H1 (cell line): ENCODE results near the gene ACTC1. TPM values are rescaled to one million over a fixed set of nuclear protein-coding genes. Genes with fewer than 3 reads are reported as not detected.

ENCODE experiments used
- CTCF ChIA-PET: fragments of 300-600 bp; sonication (Branson Sonifier 250); formaldehyde crosslinking; loops from one replicate; lab custom pipeline; 2021; ENCODE audit not compliant: partially characterized antibody; lab: Charles Lee
- POLR2A ChIA-PET: fragments of 300-600 bp; sonication (Branson Sonifier 250); formaldehyde crosslinking; loops from one replicate; lab custom pipeline; 2021; ENCODE audit warnings: inconsistent platforms; ENCODE audit not compliant: partially characterized antibody; lab: Charles Lee
- DNase-seq, 2 experiments: peaks; one replicate each; pipeline versions ENCODE4 v3.0.0 to v3.0.0-alpha.2; 2010 to 2022; ENCODE audit warnings: low spot score in 2 of 2, low read depth in 1 of 2, mixed read lengths in 1 of 2
- FAIRE-seq: peaks from 2 replicates; lab custom pipeline; 2011; peaks lifted over from hg19 to GRCh38; lab: Jason Lieb, UNC
- H2AFZ ChIP-seq: 2 replicates; pipeline ENCODE4 v1.8.1; 2012; ENCODE audit warnings: low read length, inconsistent platforms
- H2AK5ac ChIP-seq: 2 replicates; pipeline ENCODE4 v1.6.1; 2013; ENCODE audit warnings: low read depth, low read length
- H2BK120ac ChIP-seq: replicated peaks from 2 replicates; pipeline ENCODE3; 2013; ENCODE audit warnings: low read depth, low read length, inconsistent platforms
- H2BK12ac ChIP-seq: 2 replicates; pipeline ENCODE4 v1.6.1; 2013; ENCODE audit warnings: low read depth, low read length
- H2BK15ac ChIP-seq: 2 replicates; pipeline ENCODE4 v1.6.1; 2013; ENCODE audit warnings: low read length
- H2BK20ac ChIP-seq: 2 replicates; pipeline ENCODE4 v1.6.1; 2013; ENCODE audit warnings: low read length
- H2BK5ac ChIP-seq: 2 replicates; pipeline ENCODE4 v1.6.1; 2013; ENCODE audit warnings: low read depth, low read length
- H3K14ac ChIP-seq: 2 replicates; pipeline ENCODE4 v1.6.1; 2013; ENCODE audit warnings: inconsistent platforms; ENCODE audit not compliant: insufficient read length
- H3K18ac ChIP-seq: 2 replicates; pipeline ENCODE4 v1.6.1; 2013; ENCODE audit warnings: low read length; ENCODE audit errors: extremely low read depth
- H3K23ac ChIP-seq: 2 replicates; pipeline ENCODE4 v1.6.1; 2013; ENCODE audit warnings: inconsistent platforms; ENCODE audit not compliant: insufficient read length
- H3K23me2 ChIP-seq: 2 replicates; pipeline ENCODE4 v1.6.1; 2013; ENCODE audit warnings: low read depth, low read length
- H3K27ac ChIP-seq: 2 replicates; pipeline ENCODE4 v1.6.1; 2011; ENCODE audit warnings: low read depth, low read length, inconsistent platforms
- H3K27me3 ChIP-seq, 4 experiments: replicated peaks in 1 of 4; 1 replicate in 1 of 4; 2 replicates in 3 of 4; pipeline versions ENCODE4 v1.6.1 to v1.8.1; 2011 to 2013; ENCODE audit warnings: low read length in 3 of 4, mild to moderate bottlenecking in 3 of 4, inconsistent platforms in 2 of 4, mixed read lengths in 2 of 4, moderate library complexity in 1 of 4; ENCODE audit not compliant: control insufficient read depth in 3 of 4, insufficient read depth in 3 of 4; ENCODE audit errors: extremely low read depth in 1 of 4
- H3K36me3 ChIP-seq, 4 experiments: 2 replicates each; pipeline versions ENCODE4 v1.6.1 to v1.8.1; 2011 to 2013; ENCODE audit warnings: mild to moderate bottlenecking in 4 of 4, low read length in 3 of 4, moderate library complexity in 2 of 4, control low read depth in 1 of 4, inconsistent platforms in 1 of 4; ENCODE audit not compliant: insufficient read depth in 4 of 4, control insufficient read depth in 2 of 4
- H3K4ac ChIP-seq: replicated peaks from 2 replicates; pipeline ENCODE3; 2013; ENCODE audit warnings: low read length, low read depth, mixed read lengths, inconsistent platforms; ENCODE audit not compliant: insufficient read length
- H3K4me1 ChIP-seq, 4 experiments: replicated peaks in 1 of 4; 1 replicate in 1 of 4; 2 replicates in 3 of 4; pipeline versions ENCODE4 v1.6.1 to v1.8.1; 2011 to 2013; ENCODE audit warnings: low read length in 3 of 4, inconsistent platforms in 2 of 4, mixed read lengths in 1 of 4; ENCODE audit not compliant: insufficient read depth in 4 of 4, control insufficient read depth in 3 of 4
- H3K4me2 ChIP-seq, 2 experiments: 2 replicates each; pipeline versions ENCODE4 v1.6.1 to v1.8.1; 2011 to 2013; ENCODE audit warnings: low read depth in 2 of 2, low read length in 2 of 2, control low read depth in 1 of 2, inconsistent platforms in 1 of 2, mild to moderate bottlenecking in 1 of 2; ENCODE audit not compliant: insufficient read depth in 1 of 2
- H3K4me3 ChIP-seq, 4 experiments: fragments of 200-600, 300-600 bp in 1 of 4; sonication (generic), shearing (Covaris generic), sonication (Bioruptor Twin) in 1 of 4; 2 replicates each; pipeline versions ENCODE4 v1.5.1 to v1.8.1; 2011 to 2016; ENCODE audit warnings: low read length in 4 of 4, low read depth in 3 of 4, control low read depth in 2 of 4, inconsistent platforms in 2 of 4, mild to moderate bottlenecking in 2 of 4, mixed read lengths in 1 of 4, moderate library complexity in 1 of 4; ENCODE audit not compliant: insufficient read depth in 2 of 4; ENCODE audit errors: extremely low read depth in 1 of 4
- H3K56ac ChIP-seq: replicated peaks from 2 replicates; pipeline ENCODE3; 2013; ENCODE audit warnings: low read depth, mild to moderate bottlenecking, mixed read lengths, low read length, inconsistent platforms; ENCODE audit not compliant: insufficient read length
- H3K79me1 ChIP-seq: 2 replicates; pipeline ENCODE4 v1.6.1; 2013; ENCODE audit warnings: low read depth, low read length, control low read depth
- H3K79me2 ChIP-seq, 2 experiments: 2 replicates each; pipeline versions ENCODE4 v1.6.1 to v1.8.1; 2012 to 2013; ENCODE audit warnings: low read length in 2 of 2, mild to moderate bottlenecking in 2 of 2, inconsistent platforms in 1 of 2; ENCODE audit not compliant: insufficient read depth in 2 of 2, control insufficient read depth in 1 of 2
- H3K9ac ChIP-seq, 4 experiments: replicated peaks in 1 of 4; 1 replicate in 1 of 4; 2 replicates in 3 of 4; pipeline versions ENCODE4 v1.6.1 to v1.8.1; 2011 to 2013; ENCODE audit warnings: low read depth in 3 of 4, low read length in 3 of 4, control low read depth in 2 of 4, mild to moderate bottlenecking in 2 of 4, moderate library complexity in 2 of 4, inconsistent platforms in 1 of 4; ENCODE audit errors: extremely low read depth in 1 of 4
- H3K9me3 ChIP-seq, 2 experiments: 2 replicates each; pipeline versions ENCODE4 v1.6.1 to v1.8.1; 2012 to 2013; ENCODE audit warnings: mild to moderate bottlenecking in 2 of 2, moderate library complexity in 2 of 2, control low read depth in 1 of 2, inconsistent platforms in 1 of 2, low read depth in 1 of 2, low read length in 1 of 2, mixed read lengths in 1 of 2; ENCODE audit not compliant: insufficient read depth in 2 of 2
- H4K20me1 ChIP-seq, 2 experiments: replicated peaks in 1 of 2; 2 replicates each; pipeline versions ENCODE3 to v1.8.1; 2011 to 2013; ENCODE audit warnings: inconsistent platforms in 2 of 2, low read length in 2 of 2, mild to moderate bottlenecking in 1 of 2; ENCODE audit not compliant: insufficient read depth in 2 of 2, control insufficient read depth in 1 of 2
- H4K5ac ChIP-seq: 2 replicates; pipeline ENCODE4 v1.6.1; 2013; ENCODE audit warnings: low read length, low read depth, mixed read lengths, inconsistent platforms; ENCODE audit not compliant: insufficient read length
- H4K8ac ChIP-seq: 2 replicates; pipeline ENCODE4 v1.8.0; 2013; ENCODE audit warnings: mild to moderate bottlenecking, moderate library complexity, low read length, inconsistent platforms; ENCODE audit not compliant: insufficient read depth; ENCODE audit errors: extremely low read depth
- H4K91ac ChIP-seq: replicated peaks from 2 replicates; pipeline ENCODE3; 2013; ENCODE audit warnings: low read length, mixed read lengths, inconsistent platforms; ENCODE audit not compliant: insufficient read length
- BACH1 ChIP-seq: IDR thresholded peaks from 2 replicates; pipeline ENCODE4 v1.6.1; 2012; ENCODE audit warnings: low read length, improper control_type of control experiment
- CEBPB ChIP-seq: IDR thresholded peaks from 2 replicates; pipeline ENCODE4 v1.6.1; 2012; ENCODE audit warnings: low read depth, low read length
- CHD1 ChIP-seq: IDR thresholded peaks from 2 replicates; pipeline ENCODE4 v1.6.1; 2012; ENCODE audit warnings: low read depth, low read length, improper control_type of control experiment
- EZH2 ChIP-seq: fragments of 200-600 bp; sonication (generic); IDR thresholded peaks from 2 replicates; pipeline ENCODE4 v1.7.1; 2012; ENCODE audit warnings: low read depth, mild to moderate bottlenecking, moderate library complexity, low read length, inconsistent platforms; ENCODE audit not compliant: severe bottlenecking
- JUND ChIP-seq: IDR thresholded peaks from 2 replicates; pipeline ENCODE4 v1.6.1; 2011; ENCODE audit warnings: mild to moderate bottlenecking, improper control_type of control experiment, low read length
- KDM4A ChIP-seq: IDR thresholded peaks from one replicate; pipeline ENCODE4 v1.7.1; 2012; ENCODE audit warnings: low read depth, mild to moderate bottlenecking, moderate library complexity, low read length, inconsistent platforms; ENCODE audit not compliant: severe bottlenecking
- PHF8 ChIP-seq: fragments of 200-600 bp; sonication (generic); conservative IDR thresholded peaks from 2 replicates; pipeline ENCODE4 v1.7.1; 2012; ENCODE audit warnings: low read depth, mild to moderate bottlenecking, inconsistent platforms, low read length, moderate library complexity
- POLR2AphosphoS5 ChIP-seq: IDR thresholded peaks from 2 replicates; pipeline ENCODE4 v1.6.1; 2011; ENCODE audit warnings: low read depth, low read length
- RFX5 ChIP-seq: IDR thresholded peaks from 2 replicates; pipeline ENCODE4 v1.6.1; 2011; ENCODE audit warnings: low read depth, low read length, improper control_type of control experiment, borderline replicate concordance
- RXRA ChIP-seq: IDR thresholded peaks from 2 replicates; pipeline ENCODE4 v1.6.1; 2011; ENCODE audit warnings: low read depth, mild to moderate bottlenecking, low read length, moderate library complexity; ENCODE audit not compliant: insufficient read depth
- SP2 ChIP-seq: IDR thresholded peaks from 2 replicates; pipeline ENCODE4 v1.6.1; 2012; ENCODE audit warnings: mild to moderate bottlenecking, low read length, inconsistent platforms
- SRF ChIP-seq: IDR thresholded peaks from 2 replicates; pipeline ENCODE4 v1.6.1; 2011; ENCODE audit warnings: mild to moderate bottlenecking, low read depth, low read length, moderate library complexity
- TCF12 ChIP-seq: IDR thresholded peaks from 2 replicates; pipeline ENCODE4 v1.6.1; 2011; ENCODE audit warnings: low read depth, mild to moderate bottlenecking, low read length
- ZNF274 ChIP-seq: IDR thresholded peaks from 2 replicates; pipeline ENCODE4 v1.7.0; 2012; ENCODE audit warnings: low read length, borderline replicate concordance; ENCODE audit errors: extremely low read depth
- WGBS, 2 experiments: shearing (Covaris generic) in 1 of 2; methylation state at CpG; one replicate each; pipeline versions ENCODE4 v1.1.6 to v1.1.7; 2013 to 2015; ENCODE audit warnings: low lambda C conversion rate in 2 of 2, mixed read lengths in 2 of 2, inconsistent platforms in 1 of 2, low coverage in 1 of 2, missing lambda C conversion rate in 1 of 2; ENCODE audit not compliant: insufficient replicate concordance in 2 of 2, insufficient coverage in 1 of 2, insufficient read length in 1 of 2; ENCODE audit errors: extremely low coverage in 1 of 2, missing lambda C conversion rate in 1 of 2; 5-methylcytosine and 5-hydroxymethylcytosine counted together
- polyA plus RNA-seq, 7 experiments: library from polyadenylated mRNA; depleted of rRNA in 3 of 7; stranded (reverse) in 5 of 7; unstranded in 2 of 7; fragments of >200 nt in 5 of 7; fragments of 200-250 nt in 2 of 7; gene quantifications; 1 replicate in 5 of 7; 2 replicates in 1 of 7; 4 replicates in 1 of 7; pipeline versions ENCODE4 v1.2.1 to v1.2.3, GENCODE V29; 2011 to 2013; ENCODE audit warnings: missing spikeins in 2 of 7, mixed read lengths in 2 of 7
- total RNA-seq: library from RNA; stranded (reverse); fragmentation: NEBNext Ultra II Directional; extraction: Animal tissue kit (Norgen Biotek cat#: 25700); gene quantifications from 2 replicates; pipeline ENCODE4 v1.2.1, GENCODE V29; 2021
- TF ChIP-seq, protein P1 (sequence below): IDR thresholded peaks from 2 replicates; pipeline ENCODE4 v1.6.1; 2012; ENCODE audit warnings: inconsistent platforms

Gene ACTC1
- total and polyA plus RNA-seq, 2 of the 8 experiments (the other 6 are each of a cell fraction or from before 2014, with no cell fraction given) = 37.6 to 90.0 TPM

DNA sequence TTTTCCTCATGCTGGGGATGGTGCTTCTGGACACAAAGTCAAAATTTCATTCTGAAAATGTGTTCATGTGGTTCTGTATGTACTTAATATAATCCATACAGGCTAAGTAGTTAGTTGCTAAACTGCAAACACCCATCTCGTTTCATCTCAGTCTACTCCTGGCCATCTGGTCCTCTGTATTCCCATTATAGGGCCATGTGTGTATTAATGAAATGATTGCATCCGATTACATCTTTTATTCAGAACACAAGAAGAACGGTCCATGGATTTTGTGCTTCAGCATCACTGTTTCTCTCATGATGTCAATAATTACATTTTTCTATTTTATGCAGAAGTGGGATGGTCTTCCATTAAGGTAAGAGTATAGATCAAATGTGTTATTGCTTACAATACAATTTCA is 34.4 kb downstream of the ACTC1 start:
- Histone ChIP-seq H4K8ac (no peak overlapping the region), H3K23ac (no peak overlapping the region), H3K9me3 (no peaks in the 10 kb centered on the region), H3K27me3 (peaks cover 4 to 13% (median 6%) of the 10 kb centered on the region in 4 experiments), H3K27ac (no peak overlapping the region), H3K79me2 (no peaks in the 10 kb centered on the region), H3K56ac (no peak overlapping the region), H2BK120ac (no peak overlapping the region), H3K4me3 (no peak overlapping the region), H2BK20ac (no peak overlapping the region), H3K4me2 (no peak overlapping the region), H2BK15ac (no peak overlapping the region), H2AK5ac (no peak overlapping the region), H3K23me2 (no peaks in the 10 kb centered on the region), H3K9ac (no peak overlapping the region), H3K18ac (no peak overlapping the region), H4K5ac (no peak overlapping the region), H3K4ac (no peak overlapping the region), H3K79me1 (no peaks in the 10 kb centered on the region), H3K14ac (no peak overlapping the region), H4K20me1 (no peaks in the 10 kb centered on the region), H2BK5ac (no peak overlapping the region), H3K4me1 (peaks cover 0 to 5% (median 0%) of the 10 kb centered on the region in 4 experiments; a peak in 1 of 7 replicates), H4K91ac (no peak overlapping the region), H2AFZ (no peak overlapping the region), H2BK12ac (no peak overlapping the region), H3K36me3 (no peaks in the 10 kb centered on the region)
- POLR2A ChIA-PET = no interaction called here
- WGBS, 2 experiments = 77% methylated on average over 3 of the region's 3 CpGs; no CpG with 5 or more reads in 1 of the 2 experiments
- CTCF ChIA-PET = no interaction called here
- FAIRE-seq (no peak), DNase-seq (no peak)
- TF ChIP-seq PHF8 (no peak), EZH2 (no peak), SRF (no peak), RFX5 (no peak), TCF12 (no peak), RXRA (no peak), JUND (no peak), CHD1 (no peak), BACH1 (no peak), ZNF274 (no peak), POLR2AphosphoS5 (no peak), KDM4A (no peak), CEBPB (no peak), SP2 (no peak)
- TF ChIP-seq, protein P1, sequence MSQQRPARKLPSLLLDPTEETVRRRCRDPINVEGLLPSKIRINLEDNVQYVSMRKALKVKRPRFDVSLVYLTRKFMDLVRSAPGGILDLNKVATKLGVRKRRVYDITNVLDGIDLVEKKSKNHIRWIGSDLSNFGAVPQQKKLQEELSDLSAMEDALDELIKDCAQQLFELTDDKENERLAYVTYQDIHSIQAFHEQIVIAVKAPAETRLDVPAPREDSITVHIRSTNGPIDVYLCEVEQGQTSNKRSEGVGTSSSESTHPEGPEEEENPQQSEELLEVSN = no peak
